ENCODE results near the gene NT5E.
A peak's percentile ranks its signal among the peaks of the same experiment; 100 is the strongest.

Gene NT5E

DNA sequence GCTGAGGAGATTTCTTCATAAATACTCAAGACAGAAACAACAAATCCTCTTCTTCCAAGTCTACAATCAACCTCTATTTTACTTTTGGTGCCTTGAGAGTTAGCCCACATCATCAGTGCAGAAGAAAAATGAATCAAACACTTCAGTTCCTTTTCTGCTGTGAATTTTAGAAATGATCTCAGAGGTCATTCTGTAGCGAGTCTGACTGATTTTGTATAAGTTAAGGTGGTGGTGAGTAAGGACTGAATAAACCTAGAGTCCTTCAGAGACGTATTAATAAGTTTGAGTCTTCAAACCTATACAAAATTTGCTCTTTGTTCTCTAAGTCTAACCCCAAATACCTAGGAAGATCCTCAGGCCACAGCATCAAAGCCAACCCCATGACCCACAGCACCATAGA, 33.1 kb upstream of the NT5E start:
- H3K4me3 ChIP-seq (ENCODE audit: low read length), result no peak overlapping the region
- DNase-seq (ENCODE audit: low read depth), result no peak
- TF ChIP-seq, protein P1, sequence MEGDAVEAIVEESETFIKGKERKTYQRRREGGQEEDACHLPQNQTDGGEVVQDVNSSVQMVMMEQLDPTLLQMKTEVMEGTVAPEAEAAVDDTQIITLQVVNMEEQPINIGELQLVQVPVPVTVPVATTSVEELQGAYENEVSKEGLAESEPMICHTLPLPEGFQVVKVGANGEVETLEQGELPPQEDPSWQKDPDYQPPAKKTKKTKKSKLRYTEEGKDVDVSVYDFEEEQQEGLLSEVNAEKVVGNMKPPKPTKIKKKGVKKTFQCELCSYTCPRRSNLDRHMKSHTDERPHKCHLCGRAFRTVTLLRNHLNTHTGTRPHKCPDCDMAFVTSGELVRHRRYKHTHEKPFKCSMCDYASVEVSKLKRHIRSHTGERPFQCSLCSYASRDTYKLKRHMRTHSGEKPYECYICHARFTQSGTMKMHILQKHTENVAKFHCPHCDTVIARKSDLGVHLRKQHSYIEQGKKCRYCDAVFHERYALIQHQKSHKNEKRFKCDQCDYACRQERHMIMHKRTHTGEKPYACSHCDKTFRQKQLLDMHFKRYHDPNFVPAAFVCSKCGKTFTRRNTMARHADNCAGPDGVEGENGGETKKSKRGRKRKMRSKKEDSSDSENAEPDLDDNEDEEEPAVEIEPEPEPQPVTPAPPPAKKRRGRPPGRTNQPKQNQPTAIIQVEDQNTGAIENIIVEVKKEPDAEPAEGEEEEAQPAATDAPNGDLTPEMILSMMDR (conservative IDR thresholded peaks at IDR 0.05; ENCODE audit: low read length), result no peak

DNA sequence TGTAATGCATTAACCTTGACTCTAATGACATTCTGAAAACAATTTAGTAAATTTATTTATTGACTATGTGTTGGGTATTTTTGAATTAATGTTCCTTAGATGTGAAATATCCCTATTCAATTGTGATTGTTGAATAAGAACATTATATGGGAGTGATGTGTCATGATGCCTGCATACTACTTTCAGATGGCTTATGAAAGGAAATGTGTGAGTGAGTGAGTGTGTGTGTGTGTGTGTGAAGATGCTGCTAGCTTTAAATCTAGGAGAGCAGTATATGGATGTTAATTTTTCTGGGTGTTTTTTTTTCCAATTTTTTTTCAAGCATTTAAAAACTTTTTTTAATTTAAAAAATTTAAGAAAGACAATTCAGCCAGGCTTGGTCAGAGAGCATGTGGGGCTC, 32.5 kb upstream of the NT5E start:
- H3K4me3 ChIP-seq (ENCODE audit: low read length), result no peak overlapping the region
- peak; percentile 51 for DNase-seq (ENCODE audit: low read depth)
- TF ChIP-seq, protein P1 (conservative IDR thresholded peaks at IDR 0.05; ENCODE audit: low read length), result no peak

DNA sequence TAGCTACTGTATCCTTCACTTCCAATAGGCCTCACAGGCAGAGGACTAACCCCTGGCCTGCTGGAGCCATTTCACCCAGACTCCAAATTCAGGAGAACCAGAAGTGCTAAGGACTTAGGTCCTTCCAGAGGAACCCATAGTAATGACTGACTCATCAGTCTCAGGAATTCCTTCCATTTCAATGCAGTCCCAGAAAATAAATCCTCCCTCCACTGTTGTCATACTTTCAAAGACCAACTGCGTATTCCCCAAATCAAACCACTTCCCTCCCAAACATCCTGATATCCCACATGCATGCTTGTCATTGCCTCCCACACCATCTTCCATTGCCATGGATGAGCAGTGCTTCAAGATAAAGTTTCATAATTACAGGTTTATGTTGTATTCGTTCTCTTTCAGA, 31.8 kb upstream of the NT5E start:
- DNase-seq (ENCODE audit: low read depth), result peak; percentile 92
- H3K4me3 ChIP-seq (ENCODE audit: low read length), result no peak overlapping the region
- TF ChIP-seq, protein P1 (conservative IDR thresholded peaks at IDR 0.05; ENCODE audit: low read length), result no peak

DNA sequence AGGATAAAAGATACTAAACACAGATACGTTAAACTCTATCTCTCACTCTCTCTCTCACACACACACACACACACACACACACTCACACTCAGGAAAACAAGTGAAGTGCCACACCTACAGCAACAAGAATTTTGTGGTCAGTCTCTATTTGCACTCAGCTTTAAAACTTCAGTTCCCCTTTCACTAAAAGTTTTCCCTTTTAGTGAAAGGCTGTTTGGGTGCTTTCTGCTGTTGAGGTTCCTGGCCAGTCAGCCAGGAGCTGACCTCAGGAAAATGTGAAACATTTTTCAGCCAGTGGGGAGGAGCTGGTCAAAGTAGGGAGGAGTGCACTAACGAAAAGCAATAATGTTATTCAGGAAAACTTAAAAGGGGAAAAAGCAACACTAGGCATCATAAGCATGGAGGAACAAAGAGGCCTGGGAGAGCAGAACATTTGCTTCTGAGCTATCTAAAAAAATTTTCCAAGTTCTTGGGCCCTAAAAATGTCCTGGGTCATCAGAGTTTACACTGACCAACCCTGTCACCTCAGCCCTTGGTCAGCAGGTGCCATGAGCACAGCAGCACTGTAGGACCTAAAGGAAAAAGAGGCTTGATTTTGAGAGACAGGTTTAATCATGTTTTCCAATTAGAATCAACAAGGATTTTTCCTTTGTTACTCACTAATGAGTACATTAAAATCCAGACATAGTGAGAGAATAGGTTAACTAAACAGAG, 30.7 kb upstream of the NT5E start:
- H3K4me3 ChIP-seq (ENCODE audit: low read length), result no peak overlapping the region
- peak; percentile 64 for DNase-seq (ENCODE audit: low read depth)
- TF ChIP-seq, protein P1 (conservative IDR thresholded peaks at IDR 0.05; ENCODE audit: low read length), result no peak

DNA sequence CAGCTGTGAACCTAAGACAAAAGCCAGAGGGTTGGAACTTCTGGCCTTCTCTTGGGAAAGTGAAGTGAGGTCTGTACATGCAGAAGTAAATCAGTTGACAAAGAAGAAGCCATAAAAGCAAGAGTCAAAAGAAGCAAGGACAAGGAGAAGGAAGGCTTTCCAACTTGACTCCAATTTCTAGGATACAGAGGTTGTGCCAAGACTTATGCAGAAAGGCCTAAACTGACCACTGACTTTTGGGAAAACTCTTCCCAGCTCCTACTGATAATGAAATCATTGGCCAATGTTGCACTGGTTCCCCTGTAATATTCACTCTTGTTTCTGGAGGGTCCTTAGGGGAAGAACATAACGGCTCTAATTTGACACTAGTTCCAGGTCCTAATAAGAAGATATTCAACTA, 29.3 kb upstream of the NT5E start:
- TF ChIP-seq, protein P1 (conservative IDR thresholded peaks at IDR 0.05; ENCODE audit: low read length), result no peak
- no peak for DNase-seq (ENCODE audit: low read depth)
- H3K4me3 ChIP-seq (ENCODE audit: low read length), result no peak overlapping the region

DNA sequence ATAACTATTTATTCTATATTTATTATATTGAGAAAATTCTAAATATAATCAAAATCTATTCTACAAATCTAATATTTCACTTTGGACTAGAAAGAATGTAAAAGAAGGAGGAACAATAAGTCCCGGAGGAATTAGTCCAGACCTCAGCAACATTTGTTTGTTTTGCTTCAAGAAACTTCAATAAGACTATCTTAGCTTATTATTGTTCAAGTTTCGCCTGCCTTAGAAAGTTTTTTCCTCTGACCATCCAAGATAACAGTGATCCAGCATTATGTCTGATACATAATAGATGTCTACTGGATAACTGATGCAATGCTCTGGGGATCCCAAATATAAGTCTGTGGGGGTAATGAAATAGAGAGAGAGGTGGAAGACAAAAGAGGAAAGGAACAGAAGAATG, 28.7 kb upstream of the NT5E start:
- DNase-seq (ENCODE audit: low read depth), result peak; percentile 47
- H3K4me3 ChIP-seq (ENCODE audit: low read length), result no peak overlapping the region
- TF ChIP-seq, protein P1 (conservative IDR thresholded peaks at IDR 0.05; ENCODE audit: low read length), result no peak

DNA sequence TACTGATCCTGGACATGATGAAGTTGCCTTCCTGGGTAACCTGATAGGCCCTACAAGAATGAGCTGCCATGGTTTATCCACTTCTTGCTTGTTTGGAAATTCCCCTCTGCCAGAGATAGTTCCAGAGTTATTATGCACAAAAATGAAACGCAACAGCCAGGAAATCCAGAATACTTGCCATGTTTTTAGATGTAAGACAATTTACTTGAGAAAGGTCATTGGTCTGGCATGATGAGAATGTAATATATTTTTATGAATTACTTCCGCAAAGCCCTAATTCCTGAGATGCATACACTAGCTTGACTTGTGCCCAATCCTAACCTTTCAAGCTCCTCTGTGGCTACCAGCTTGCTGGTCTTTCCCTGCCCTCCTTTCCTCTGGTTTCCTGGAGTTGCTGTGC, 27.9 kb upstream of the NT5E start:
- peak; percentile 92 for DNase-seq (ENCODE audit: low read depth)
- TF ChIP-seq, protein P1 (conservative IDR thresholded peaks at IDR 0.05; ENCODE audit: low read length), result no peak
- no peak overlapping the region for H3K4me3 ChIP-seq (ENCODE audit: low read length)

Data from AG10803 (cell line).